Measurements from ENCODE around the gene PPP1R26.

DNA sequence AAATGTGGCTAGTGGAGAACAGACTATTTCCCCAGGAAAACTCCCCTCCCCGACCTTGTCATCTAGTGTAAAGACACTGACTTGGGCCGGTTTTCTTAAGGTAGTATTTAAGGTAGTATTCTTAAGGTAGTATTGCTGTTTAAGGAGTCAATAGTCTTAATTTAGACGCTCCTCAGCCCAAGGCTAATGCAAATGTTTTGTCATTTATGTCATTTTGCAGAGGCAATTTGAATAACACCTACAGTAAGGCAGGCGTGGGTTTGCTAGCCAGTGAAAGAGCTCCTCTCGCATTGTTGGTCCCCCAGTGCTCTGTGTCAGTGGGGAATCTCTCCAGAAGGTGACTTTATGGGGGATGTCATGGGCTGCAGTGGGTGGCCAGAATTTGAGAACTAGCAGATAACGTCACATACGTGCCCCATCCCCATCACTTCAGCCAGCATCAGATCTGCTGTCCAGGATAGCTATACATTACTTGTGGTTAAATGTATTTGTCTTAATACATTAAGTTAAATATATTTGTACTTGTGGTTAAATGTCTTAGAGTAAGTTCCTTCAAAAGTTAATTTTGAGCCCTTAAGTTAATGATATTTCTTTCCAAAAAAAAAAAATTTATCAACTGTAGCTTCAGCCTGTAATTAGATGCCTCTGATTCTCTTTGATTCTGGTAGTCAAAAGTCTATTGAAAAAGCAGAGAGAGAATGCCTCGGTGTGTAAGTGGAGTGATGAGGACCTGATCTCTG lies 2.6 kb downstream of the PPP1R26 start:
- TF ChIP-seq CTCF (IDR thresholded peaks at IDR 0.05; ENCODE audit: low read depth, low read length) (no peak), POLR2A (IDR thresholded peaks at IDR 0.05; ENCODE audit: extremely low read depth, insufficient read length) (no peak)

All from NB4 (cell line).